A549 (cell line): ENCODE results near the gene SRGAP1. TPM values are rescaled to one million over a fixed set of nuclear protein-coding genes. Genes with fewer than 3 reads are reported as not detected.

Source experiments
- ATAC-seq, 2 experiments: fragments of 200-7000 bp in 1 of 2; fragments of >200 bp in 1 of 2; cut with Nextera tagmentation in 1 of 2; cut with Tn5 transposase in 1 of 2; 3 replicates each; pipeline versions ENCODE4 v1.8.0 to v1.9.1; 2018 to 2020; ENCODE audit warnings: mild to moderate bottlenecking in 1 of 2, moderate library complexity in 1 of 2
- CTCF ChIA-PET: fragments of 300-600 bp; sonication (Branson Sonifier 250); formaldehyde crosslinking; extraction: SDS; loops from one replicate; lab custom pipeline; 2021; ENCODE audit warnings: antibody characterized with exemption, inconsistent platforms; lab: Yijun Ruan, JAX
- POLR2A ChIA-PET: fragments of 350-600 bp; formaldehyde crosslinking; extraction: SDS; loops from one replicate; lab custom pipeline; 2021; ENCODE audit warnings: antibody characterized with exemption, inconsistent platforms; lab: Yijun Ruan, JAX
- DNase-seq, 2 experiments: peaks; one replicate each; pipeline versions ENCODE4 v3.0.0 to v3.0.0-alpha.2; 2011 to 2016; ENCODE audit warnings: low read depth in 1 of 2, low spot score in 1 of 2
- FAIRE-seq: peaks from 2 replicates; lab custom pipeline; 2011; peaks lifted over from hg19 to GRCh38; lab: Jason Lieb, UNC
- H3K27ac ChIP-seq, 2 experiments: fragments of >200 bp; sonication (Bioruptor Twin); formaldehyde crosslinking; 3 replicates each; pipeline ENCODE4 v1.5.1; 2016 to 2017
- H3K4me1 ChIP-seq: fragments of >200 bp; sonication (Bioruptor Twin); formaldehyde crosslinking; 3 replicates; pipeline ENCODE4 v1.6.1; 2016
- H3K4me2 ChIP-seq: fragments of >200 bp; sonication (Bioruptor Twin); formaldehyde crosslinking; 3 replicates; pipeline ENCODE4 v1.6.1; 2016
- H3K4me3 ChIP-seq: fragments of >200 bp; sonication (Bioruptor Twin); formaldehyde crosslinking; 3 replicates; pipeline ENCODE4 v1.5.1; 2016
- H3K9me3 ChIP-seq: fragments of >200 bp; sonication (Bioruptor Twin); formaldehyde crosslinking; 3 replicates; pipeline ENCODE4 v1.6.1; 2016
- CEBPB ChIP-seq, 2 experiments: fragments of >200 bp in 1 of 2; sonication (Bioruptor Twin) in 1 of 2; formaldehyde crosslinking in 1 of 2; IDR thresholded peaks; 2 replicates each; pipeline ENCODE4 v1.6.1; 2012 to 2016
- CHD2 ChIP-seq: fragments of 150-350 bp; IDR thresholded peaks from 2 replicates; pipeline ENCODE4 v1.6.1; 2014; ENCODE audit warnings: low read length; ENCODE audit not compliant: partially characterized antibody
- CHD4 ChIP-seq: fragments of 200-600 bp; sonication (generic); IDR thresholded peaks from 2 replicates; pipeline ENCODE4 v1.6.1; 2016; ENCODE audit warnings: antibody characterized with exemption, mild to moderate bottlenecking, borderline replicate concordance
- EHF ChIP-seq: fragments of 250-450 bp; sonication (Bioruptor Pico); IDR thresholded peaks from 2 replicates; pipeline ENCODE4 v1.5.0; 2020; ENCODE audit warnings: mild to moderate bottlenecking
- EP300 ChIP-seq, 2 experiments: fragments of >200 bp; sonication (Bioruptor Twin); formaldehyde crosslinking; IDR thresholded peaks; 2 replicates in 1 of 2; 3 replicates in 1 of 2; pipeline ENCODE4 v1.6.1; 2016 to 2017
- FOSB ChIP-seq: fragments of 250-450 bp; sonication (Bioruptor Pico); IDR thresholded peaks from 2 replicates; pipeline ENCODE4 v1.5.0; 2020; ENCODE audit warnings: mild to moderate bottlenecking, moderate library complexity
- FOSL2 ChIP-seq, 2 experiments: fragments of 450-650 bp in 1 of 2; fragments of >200 bp in 1 of 2; sonication (Bioruptor Twin) in 1 of 2; formaldehyde crosslinking; IDR thresholded peaks; 2 replicates each; pipeline versions ENCODE4 v1.5.0 to v1.6.1; 2016 to 2020; ENCODE audit warnings: mild to moderate bottlenecking in 1 of 2, moderate library complexity in 1 of 2
- HOXA7 ChIP-seq: fragments of 250-450 bp; sonication (Bioruptor Pico); IDR thresholded peaks from 2 replicates; pipeline ENCODE4 v1.5.0; 2020; ENCODE audit warnings: mild to moderate bottlenecking, moderate library complexity
- JUNB ChIP-seq: fragments of >200 bp; sonication (Bioruptor Twin); formaldehyde crosslinking; IDR thresholded peaks from 2 replicates; pipeline ENCODE4 v1.6.1; 2016
- MYC ChIP-seq: IDR thresholded peaks from 2 replicates; pipeline ENCODE4 v1.6.1; 2012; ENCODE audit warnings: mild to moderate bottlenecking, inconsistent platforms, low read length, improper control_type of control experiment, borderline replicate concordance
- PBX3 ChIP-seq: IDR thresholded peaks from 2 replicates; pipeline ENCODE4 v1.6.1; 2012
- RAD21 ChIP-seq, 2 experiments: fragments of >200 bp in 1 of 2; sonication (Bioruptor Twin) in 1 of 2; formaldehyde crosslinking in 1 of 2; IDR thresholded peaks in 1 of 2; conservative IDR thresholded peaks in 1 of 2; 2 replicates in 1 of 2; 3 replicates in 1 of 2; pipeline ENCODE4 v1.6.1; 2012 to 2018; ENCODE audit warnings: inconsistent platforms in 1 of 2
- RARB ChIP-seq: fragments of 250-450 bp; sonication (Bioruptor Pico); IDR thresholded peaks from 2 replicates; pipeline ENCODE4 v1.8.0; 2021; ENCODE audit warnings: mild to moderate bottlenecking, moderate library complexity
- RFX5 ChIP-seq: fragments of 450-650 bp; IDR thresholded peaks from 2 replicates; pipeline ENCODE4 v1.7.1; 2014; ENCODE audit warnings: antibody characterized with exemption, mild to moderate bottlenecking, moderate library complexity
- RNF2 ChIP-seq: fragments of 200-600 bp; sonication (generic); IDR thresholded peaks from 2 replicates; pipeline ENCODE4 v1.6.1; 2016; ENCODE audit warnings: low read depth, mild to moderate bottlenecking, antibody characterized with exemption, moderate library complexity, borderline replicate concordance
- ZFP36 ChIP-seq: fragments of 450-650 bp; IDR thresholded peaks from 2 replicates; pipeline ENCODE4 v1.6.1; 2014; ENCODE audit warnings: borderline replicate concordance; ENCODE audit not compliant: partially characterized antibody
- WGBS: methylation state at CpG from one replicate; pipeline ENCODE4 v1.1.6; 2017; ENCODE audit errors: missing lambda C conversion rate; 5-methylcytosine and 5-hydroxymethylcytosine counted together
- polyA plus RNA-seq, 4 experiments: library from polyadenylated mRNA; depleted of rRNA in 3 of 4; stranded (reverse); fragments of >200 nt; fragmentation: RNase III in 1 of 4; extraction: RNeasy Plus Mini Kit Qiagen cat#74134 plus additional on column Dnase treatment in 1 of 4; gene quantifications; 2 replicates in 3 of 4; 3 replicates in 1 of 4; pipeline ENCODE4 v1.2.3, GENCODE V29; 2011 to 2017
- TF ChIP-seq, protein P1 (sequence below): IDR thresholded peaks from 2 replicates; pipeline ENCODE4 v1.6.1; 2012; ENCODE audit warnings: low read depth, borderline replicate concordance
- TF ChIP-seq, protein P2 (sequence below): fragments of >200 bp; sonication (Bioruptor Twin); formaldehyde crosslinking; IDR thresholded peaks from 3 replicates; pipeline ENCODE4 v1.6.1; 2016

The SRGAP1 gene
- polyA plus RNA-seq, 2 of the 4 experiments (the other 2 are of a cell fraction) = 7.9 to 22.9 TPM

DNA sequence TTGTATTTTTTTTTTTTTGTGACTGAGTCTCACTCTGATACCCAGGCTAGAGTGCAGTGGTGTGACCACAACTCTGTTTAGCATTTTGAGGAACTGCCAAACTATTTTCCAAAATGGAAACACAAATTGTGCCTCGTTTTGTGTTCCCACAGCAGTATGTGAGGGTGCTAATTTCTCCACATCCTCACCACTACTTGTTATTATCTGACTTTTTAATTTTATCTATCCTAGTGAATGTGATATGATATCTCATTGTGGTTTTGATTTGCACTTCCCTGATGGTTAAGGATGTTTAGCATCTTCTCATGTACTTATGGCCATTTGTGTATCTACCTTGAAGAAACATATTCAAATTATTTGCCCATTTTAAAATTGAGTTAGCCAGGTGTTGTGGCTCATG, 62.4 kb downstream of the SRGAP1 start (continued):
- TF ChIP-seq RAD21 (conservative IDR thresholded peaks at IDR 0.05 in 1 of 2, IDR thresholded peaks at IDR 0.05 in 1 of 2) = no peak

DNA sequence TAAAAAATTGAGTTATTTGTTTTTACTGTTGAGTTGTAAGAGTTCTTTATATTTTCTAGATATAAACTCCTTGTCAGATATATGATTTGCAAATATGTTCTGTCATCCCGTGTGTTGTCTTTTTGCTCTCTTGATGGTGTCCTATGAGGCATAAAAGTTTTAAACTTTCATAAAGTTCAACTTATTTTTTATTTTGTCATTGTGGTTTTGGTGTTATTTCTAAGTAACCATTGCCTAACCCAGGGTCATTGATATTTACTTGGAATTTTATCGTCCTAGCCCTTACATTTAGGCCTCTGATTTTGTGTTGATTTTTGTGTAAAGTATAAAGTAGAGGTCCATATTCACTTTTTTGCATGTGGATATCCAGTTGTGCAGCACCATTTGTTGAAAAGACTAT, 63.1 kb downstream of the SRGAP1 start:
- DNase-seq (no peak), FAIRE-seq (no peak), ATAC-seq (no peak)
- no peak overlapping the region for H3K4me3 ChIP-seq
- WGBS = 78% methylated on average over 2 of the region's 2 CpGs
- CTCF ChIA-PET = interaction anchor here (2.4 kb wide), 1 partner anchor 63 kb away, joined by 9 read pairs; the partner anchor contains the start of gene SRGAP1
- H3K27ac ChIP-seq = no peak overlapping the region
- no peak overlapping the region for H3K4me2 ChIP-seq
- H3K4me1 ChIP-seq = peaks cover 60% of the 10 kb centered on the region
- no peak for TF ChIP-seq CHD4
- POLR2A ChIA-PET = no interaction called here
- H3K9me3 ChIP-seq = peaks cover 7% of the 10 kb centered on the region; the same call in 2 of the 3 replicates

DNA sequence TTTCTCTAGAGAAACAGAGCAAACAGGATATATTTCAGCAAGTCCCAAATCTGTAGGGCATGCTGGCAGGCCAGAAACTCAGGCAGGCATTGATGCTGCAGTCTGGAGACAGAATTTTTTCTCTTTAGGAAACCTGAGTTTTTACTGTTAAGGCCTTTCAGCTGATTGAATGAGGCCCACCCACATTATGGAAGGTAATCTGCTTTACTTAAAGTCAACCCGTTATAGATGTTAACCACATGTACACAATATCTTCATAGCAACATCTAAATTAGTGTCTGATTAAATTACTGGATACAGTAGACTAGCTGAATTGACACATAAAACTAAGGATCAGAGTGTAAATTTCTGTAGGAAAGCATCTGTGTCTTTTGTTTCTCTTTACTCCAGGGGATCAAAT, 65.2 kb downstream of the SRGAP1 start:
- Histone ChIP-seq H3K4me1 (peaks cover 60% of the 10 kb centered on the region), H3K4me2 (peak overlapping the region; percentile 47; the same call in 2 of the 3 replicates), H3K9me3 (peaks cover 7% of the 10 kb centered on the region; the same call in 2 of the 3 replicates), H3K4me3 (no peak overlapping the region), H3K27ac (peak overlapping the region; percentile 23 to 72; a peak in 5 of 6 replicates)
- TF ChIP-seq, protein P1, sequence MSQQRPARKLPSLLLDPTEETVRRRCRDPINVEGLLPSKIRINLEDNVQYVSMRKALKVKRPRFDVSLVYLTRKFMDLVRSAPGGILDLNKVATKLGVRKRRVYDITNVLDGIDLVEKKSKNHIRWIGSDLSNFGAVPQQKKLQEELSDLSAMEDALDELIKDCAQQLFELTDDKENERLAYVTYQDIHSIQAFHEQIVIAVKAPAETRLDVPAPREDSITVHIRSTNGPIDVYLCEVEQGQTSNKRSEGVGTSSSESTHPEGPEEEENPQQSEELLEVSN = no peak
- no peak for TF ChIP-seq PBX3
- no peak for TF ChIP-seq RNF2
- no peak for TF ChIP-seq RFX5
- TF ChIP-seq RARB = no peak
- TF ChIP-seq ZFP36 = no peak
- no peak for TF ChIP-seq CHD2
- TF ChIP-seq CEBPB (IDR thresholded peaks at IDR 0.05) = no peak
- TF ChIP-seq EHF (CRISPR knock-in tag) = no peak
- CTCF ChIA-PET = interaction anchor here (2.4 kb wide), 1 partner anchor 66 kb away, joined by 9 read pairs; the partner anchor contains the start of gene SRGAP1
- WGBS = 78% methylated on average over 1 of the region's 1 CpG
- ATAC-seq (no peak), DNase-seq (no peak), FAIRE-seq (no peak)
- POLR2A ChIA-PET = no interaction called here

- Histone ChIP-seq H3K9me3 (peaks cover 7% of the 10 kb centered on the region; the same call in 2 of the 3 replicates), H3K4me2 (no peak overlapping the region), H3K27ac (peak overlapping the region; percentile 21 to 73; a peak in 5 of 6 replicates), H3K4me1 (peaks cover 63% of the 10 kb centered on the region), H3K4me3 (no peak overlapping the region)
- ChIA-PET POLR2A (interaction anchor here (0.7 kb wide), 1 partner anchor 23 kb away, joined by 4 read pairs; no protein-coding TSS in a partner anchor), CTCF (interaction anchor here (0.8 kb wide), 1 partner anchor 10 kb away, joined by 5 read pairs; no protein-coding TSS in a partner anchor)
- FAIRE-seq (peak; percentile 46), DNase-seq (no peak), ATAC-seq (no peak; a peak in 1 of 6 replicates)
- WGBS = 85% methylated on average over 4 of the region's 4 CpGs
- TF ChIP-seq ZFP36 = no peak
- TF ChIP-seq RAD21 (conservative IDR thresholded peaks at IDR 0.05 in 1 of 2, IDR thresholded peaks at IDR 0.05 in 1 of 2) = no peak
- TF ChIP-seq, protein P2, sequence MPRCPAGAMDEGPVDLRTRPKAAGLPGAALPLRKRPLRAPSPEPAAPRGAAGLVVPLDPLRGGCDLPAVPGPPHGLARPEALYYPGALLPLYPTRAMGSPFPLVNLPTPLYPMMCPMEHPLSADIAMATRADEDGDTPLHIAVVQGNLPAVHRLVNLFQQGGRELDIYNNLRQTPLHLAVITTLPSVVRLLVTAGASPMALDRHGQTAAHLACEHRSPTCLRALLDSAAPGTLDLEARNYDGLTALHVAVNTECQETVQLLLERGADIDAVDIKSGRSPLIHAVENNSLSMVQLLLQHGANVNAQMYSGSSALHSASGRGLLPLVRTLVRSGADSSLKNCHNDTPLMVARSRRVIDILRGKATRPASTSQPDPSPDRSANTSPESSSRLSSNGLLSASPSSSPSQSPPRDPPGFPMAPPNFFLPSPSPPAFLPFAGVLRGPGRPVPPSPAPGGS = no peak
- TF ChIP-seq HOXA7 (CRISPR knock-in tag) = no peak
- TF ChIP-seq EP300 (IDR thresholded peaks at IDR 0.05) = no peak
- TF ChIP-seq JUNB = no peak
- TF ChIP-seq FOSL2 (IDR thresholded peaks at IDR 0.05) = no peak
- TF ChIP-seq FOSL2 (CRISPR knock-in tag; IDR thresholded peaks at IDR 0.05) = no peak
- no peak for TF ChIP-seq MYC
- no peak for TF ChIP-seq FOSB (CRISPR knock-in tag)
These were observed 66.8 kb downstream of the SRGAP1 start for GRCh38 chr12:63911341-63911740.
